GM12878 (cell line): ENCODE measurements around the gene GPR107. TPM values are rescaled to one million over a fixed set of nuclear protein-coding genes. Genes with fewer than 3 reads are reported as not detected.

Experiments
- EZH2 ChIP-seq: IDR thresholded peaks from 2 replicates; pipeline ENCODE4 v1.6.1; 2012; ENCODE audit warnings: low read depth, mild to moderate bottlenecking, control low read depth, inconsistent platforms, low read length, borderline replicate concordance; ENCODE audit not compliant: control insufficient read depth
- IKZF2 ChIP-seq, 2 experiments: fragments of 450-650 bp; IDR thresholded peaks; 2 replicates each; pipeline ENCODE4 v1.6.1; 2017; ENCODE audit warnings: mild to moderate bottlenecking in 2 of 2, moderate library complexity in 2 of 2
- KDM1A ChIP-seq: fragments of 200-600 bp; sonication (generic); IDR thresholded peaks from 2 replicates; pipeline ENCODE4 v1.6.1; 2016; ENCODE audit warnings: borderline replicate concordance
- MTA3 ChIP-seq: IDR thresholded peaks from 2 replicates; pipeline ENCODE4 v1.6.1; 2012; ENCODE audit warnings: low read length, inconsistent platforms, borderline replicate concordance
- SUZ12 ChIP-seq: fragments of 200-600 bp; sonication (generic); IDR thresholded peaks from one replicate; pipeline ENCODE4 v1.6.1; 2018; ENCODE audit warnings: antibody characterized with exemption, mild to moderate bottlenecking; ENCODE audit not compliant: unreplicated experiment
- TCF7 ChIP-seq: IDR thresholded peaks from 2 replicates; pipeline ENCODE4 v1.6.1; 2014; ENCODE audit warnings: antibody characterized with exemption, borderline replicate concordance
- WRNIP1 ChIP-seq: IDR thresholded peaks from 2 replicates; pipeline ENCODE4 v1.6.1; 2011; ENCODE audit warnings: low read depth, low read length, improper control_type of control experiment, borderline replicate concordance
- ZSCAN29 ChIP-seq: fragments of 450-650 bp; IDR thresholded peaks from 2 replicates; pipeline ENCODE4 v1.6.1; 2017; ENCODE audit warnings: mild to moderate bottlenecking, moderate library complexity
- polyA plus RNA-seq, 11 experiments: library from polyadenylated mRNA; depleted of rRNA in 4 of 11; unstranded in 6 of 11; stranded (reverse) in 5 of 11; fragments of >200 nt; fragmentation: Nextera tagmentation in 4 of 11; fragmentation: Illumina TruSeq in 1 of 11; extraction: Ambion mirVana in 4 of 11; extraction: Trizol in 1 of 11; gene quantifications; 1 replicate in 1 of 11; 2 replicates in 10 of 11; pipeline versions ENCODE4 v1.2.1 to v1.2.3, GENCODE V29; 2011 to 2016; ENCODE audit warnings: inconsistent platforms in 2 of 11, missing spikeins in 2 of 11, low read depth in 1 of 11
- total RNA-seq, 4 experiments: library from RNA; depleted of rRNA in 3 of 4; stranded (reverse); fragments of >200 nt in 3 of 4; fragmentation: Illumina TruSeq in 1 of 4; extraction: Trizol in 1 of 4; gene quantifications; 2 replicates each; pipeline versions ENCODE4 v1.2.1 to v1.2.3, GENCODE V29; 2013 to 2021
- TF ChIP-seq, protein P1 (sequence below): IDR thresholded peaks from 2 replicates; pipeline ENCODE4 v1.6.1; 2011; ENCODE audit warnings: mild to moderate bottlenecking, low read depth, low read length, moderate library complexity; ENCODE audit not compliant: insufficient replicate concordance
- TF ChIP-seq, protein P2 (sequence below): fragments of 450-650 bp; IDR thresholded peaks from 2 replicates; pipeline ENCODE4 v1.6.1; 2017; ENCODE audit warnings: mild to moderate bottlenecking, low read depth, inconsistent platforms; ENCODE audit not compliant: poor library complexity, severe bottlenecking
- TF ChIP-seq, protein P3 (sequence below): IDR thresholded peaks from 2 replicates; pipeline ENCODE4 v1.6.1; 2012; ENCODE audit warnings: low read length, inconsistent platforms
- TF ChIP-seq, protein P4 (sequence below): IDR thresholded peaks from 2 replicates; pipeline ENCODE4 v1.6.1; 2012; ENCODE audit warnings: low read depth, low read length, improper control_type of control experiment
- TF ChIP-seq, protein P5 (sequence below): fragments of 450-650 bp; IDR thresholded peaks from 2 replicates; pipeline ENCODE4 v1.6.1; 2016; ENCODE audit warnings: mild to moderate bottlenecking
- TF ChIP-seq, protein P6 (sequence below): fragments of 450-650 bp; formaldehyde crosslinking; IDR thresholded peaks from 2 replicates; pipeline ENCODE4 v1.4.0; 2022; ENCODE audit warnings: mild to moderate bottlenecking, moderate library complexity

Gene GPR107
- total and polyA plus RNA-seq, 10 of the 15 experiments (the other 5 are each of a cell fraction or from before 2014, with no cell fraction given) = 2.7 to 21.4 (median 10.6) TPM

DNA sequence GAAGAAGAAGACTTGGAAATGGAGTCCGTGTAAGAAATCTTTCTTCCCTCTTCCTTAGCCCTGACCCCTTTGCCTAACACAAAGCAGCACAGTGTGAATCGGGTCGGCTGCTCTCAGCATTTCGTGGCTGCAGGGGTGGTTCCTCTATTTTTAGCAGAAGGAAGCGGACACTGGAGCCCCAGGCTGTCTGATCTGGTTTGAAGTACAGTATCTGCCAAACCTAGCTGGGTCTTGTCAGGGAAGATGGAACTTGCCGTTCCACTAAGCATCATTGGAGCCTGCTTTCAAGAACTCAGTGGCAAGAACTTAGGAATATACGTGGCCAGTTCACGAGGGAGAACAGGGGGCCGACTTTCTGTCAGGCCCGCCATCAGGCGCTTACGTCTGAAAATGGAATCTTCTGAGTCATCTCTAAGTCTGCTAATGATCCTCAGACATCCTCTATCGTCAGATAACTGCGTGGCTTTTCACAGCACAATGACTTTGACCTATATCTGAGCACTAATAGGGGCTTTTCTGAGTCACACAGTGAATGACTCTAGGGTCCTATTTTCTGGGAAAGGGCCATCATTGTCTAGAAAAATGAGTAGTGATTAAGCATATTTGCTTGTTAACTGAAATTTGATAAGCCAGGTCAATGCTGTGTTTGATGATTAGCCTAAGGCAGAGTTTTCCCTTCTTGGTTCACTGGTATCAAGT is 75.2 kb downstream of the GPR107 start (continued):
- TF ChIP-seq, protein P1, sequence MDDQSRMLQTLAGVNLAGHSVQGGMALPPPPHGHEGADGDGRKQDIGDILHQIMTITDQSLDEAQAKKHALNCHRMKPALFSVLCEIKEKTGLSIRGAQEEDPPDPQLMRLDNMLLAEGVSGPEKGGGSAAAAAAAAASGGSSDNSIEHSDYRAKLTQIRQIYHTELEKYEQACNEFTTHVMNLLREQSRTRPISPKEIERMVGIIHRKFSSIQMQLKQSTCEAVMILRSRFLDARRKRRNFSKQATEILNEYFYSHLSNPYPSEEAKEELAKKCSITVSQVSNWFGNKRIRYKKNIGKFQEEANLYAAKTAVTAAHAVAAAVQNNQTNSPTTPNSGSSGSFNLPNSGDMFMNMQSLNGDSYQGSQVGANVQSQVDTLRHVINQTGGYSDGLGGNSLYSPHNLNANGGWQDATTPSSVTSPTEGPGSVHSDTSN = no peak
- TF ChIP-seq, protein P2, sequence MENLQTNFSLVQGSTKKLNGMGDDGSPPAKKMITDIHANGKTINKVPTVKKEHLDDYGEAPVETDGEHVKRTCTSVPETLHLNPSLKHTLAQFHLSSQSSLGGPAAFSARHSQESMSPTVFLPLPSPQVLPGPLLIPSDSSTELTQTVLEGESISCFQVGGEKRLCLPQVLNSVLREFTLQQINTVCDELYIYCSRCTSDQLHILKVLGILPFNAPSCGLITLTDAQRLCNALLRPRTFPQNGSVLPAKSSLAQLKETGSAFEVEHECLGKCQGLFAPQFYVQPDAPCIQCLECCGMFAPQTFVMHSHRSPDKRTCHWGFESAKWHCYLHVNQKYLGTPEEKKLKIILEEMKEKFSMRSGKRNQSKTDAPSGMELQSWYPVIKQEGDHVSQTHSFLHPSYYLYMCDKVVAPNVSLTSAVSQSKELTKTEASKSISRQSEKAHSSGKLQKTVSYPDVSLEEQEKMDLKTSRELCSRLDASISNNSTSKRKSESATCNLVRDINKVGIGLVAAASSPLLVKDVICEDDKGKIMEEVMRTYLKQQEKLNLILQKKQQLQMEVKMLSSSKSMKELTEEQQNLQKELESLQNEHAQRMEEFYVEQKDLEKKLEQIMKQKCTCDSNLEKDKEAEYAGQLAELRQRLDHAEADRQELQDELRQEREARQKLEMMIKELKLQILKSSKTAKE = peak; percentile 93
- TF ChIP-seq ZSCAN29 (no peak), TCF7 (no peak), MTA3 (0 out of 2 replicates have a peak, but pooled peaks have one; percentile 49), SUZ12 (no peak), WRNIP1 (no peak), IKZF2 (IDR thresholded peaks at IDR 0.05) (peak; percentile 78 to 85; a peak in 3 of 4 replicates), EZH2 (no peak), KDM1A (no peak)
- TF ChIP-seq, protein P3, sequence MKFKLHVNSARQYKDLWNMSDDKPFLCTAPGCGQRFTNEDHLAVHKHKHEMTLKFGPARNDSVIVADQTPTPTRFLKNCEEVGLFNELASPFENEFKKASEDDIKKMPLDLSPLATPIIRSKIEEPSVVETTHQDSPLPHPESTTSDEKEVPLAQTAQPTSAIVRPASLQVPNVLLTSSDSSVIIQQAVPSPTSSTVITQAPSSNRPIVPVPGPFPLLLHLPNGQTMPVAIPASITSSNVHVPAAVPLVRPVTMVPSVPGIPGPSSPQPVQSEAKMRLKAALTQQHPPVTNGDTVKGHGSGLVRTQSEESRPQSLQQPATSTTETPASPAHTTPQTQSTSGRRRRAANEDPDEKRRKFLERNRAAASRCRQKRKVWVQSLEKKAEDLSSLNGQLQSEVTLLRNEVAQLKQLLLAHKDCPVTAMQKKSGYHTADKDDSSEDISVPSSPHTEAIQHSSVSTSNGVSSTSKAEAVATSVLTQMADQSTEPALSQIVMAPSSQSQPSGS = no peak
- TF ChIP-seq, protein P4, sequence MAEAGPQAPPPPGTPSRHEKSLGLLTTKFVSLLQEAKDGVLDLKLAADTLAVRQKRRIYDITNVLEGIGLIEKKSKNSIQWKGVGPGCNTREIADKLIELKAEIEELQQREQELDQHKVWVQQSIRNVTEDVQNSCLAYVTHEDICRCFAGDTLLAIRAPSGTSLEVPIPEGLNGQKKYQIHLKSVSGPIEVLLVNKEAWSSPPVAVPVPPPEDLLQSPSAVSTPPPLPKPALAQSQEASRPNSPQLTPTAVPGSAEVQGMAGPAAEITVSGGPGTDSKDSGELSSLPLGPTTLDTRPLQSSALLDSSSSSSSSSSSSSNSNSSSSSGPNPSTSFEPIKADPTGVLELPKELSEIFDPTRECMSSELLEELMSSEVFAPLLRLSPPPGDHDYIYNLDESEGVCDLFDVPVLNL = peak; percentile 35; the same call in 1 of the 2 replicates
- TF ChIP-seq, protein P5, sequence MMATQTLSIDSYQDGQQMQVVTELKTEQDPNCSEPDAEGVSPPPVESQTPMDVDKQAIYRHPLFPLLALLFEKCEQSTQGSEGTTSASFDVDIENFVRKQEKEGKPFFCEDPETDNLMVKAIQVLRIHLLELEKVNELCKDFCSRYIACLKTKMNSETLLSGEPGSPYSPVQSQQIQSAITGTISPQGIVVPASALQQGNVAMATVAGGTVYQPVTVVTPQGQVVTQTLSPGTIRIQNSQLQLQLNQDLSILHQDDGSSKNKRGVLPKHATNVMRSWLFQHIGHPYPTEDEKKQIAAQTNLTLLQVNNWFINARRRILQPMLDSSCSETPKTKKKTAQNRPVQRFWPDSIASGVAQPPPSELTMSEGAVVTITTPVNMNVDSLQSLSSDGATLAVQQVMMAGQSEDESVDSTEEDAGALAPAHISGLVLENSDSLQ = peak; percentile 59; the same call in 1 of the 2 replicates
- TF ChIP-seq, protein P6, sequence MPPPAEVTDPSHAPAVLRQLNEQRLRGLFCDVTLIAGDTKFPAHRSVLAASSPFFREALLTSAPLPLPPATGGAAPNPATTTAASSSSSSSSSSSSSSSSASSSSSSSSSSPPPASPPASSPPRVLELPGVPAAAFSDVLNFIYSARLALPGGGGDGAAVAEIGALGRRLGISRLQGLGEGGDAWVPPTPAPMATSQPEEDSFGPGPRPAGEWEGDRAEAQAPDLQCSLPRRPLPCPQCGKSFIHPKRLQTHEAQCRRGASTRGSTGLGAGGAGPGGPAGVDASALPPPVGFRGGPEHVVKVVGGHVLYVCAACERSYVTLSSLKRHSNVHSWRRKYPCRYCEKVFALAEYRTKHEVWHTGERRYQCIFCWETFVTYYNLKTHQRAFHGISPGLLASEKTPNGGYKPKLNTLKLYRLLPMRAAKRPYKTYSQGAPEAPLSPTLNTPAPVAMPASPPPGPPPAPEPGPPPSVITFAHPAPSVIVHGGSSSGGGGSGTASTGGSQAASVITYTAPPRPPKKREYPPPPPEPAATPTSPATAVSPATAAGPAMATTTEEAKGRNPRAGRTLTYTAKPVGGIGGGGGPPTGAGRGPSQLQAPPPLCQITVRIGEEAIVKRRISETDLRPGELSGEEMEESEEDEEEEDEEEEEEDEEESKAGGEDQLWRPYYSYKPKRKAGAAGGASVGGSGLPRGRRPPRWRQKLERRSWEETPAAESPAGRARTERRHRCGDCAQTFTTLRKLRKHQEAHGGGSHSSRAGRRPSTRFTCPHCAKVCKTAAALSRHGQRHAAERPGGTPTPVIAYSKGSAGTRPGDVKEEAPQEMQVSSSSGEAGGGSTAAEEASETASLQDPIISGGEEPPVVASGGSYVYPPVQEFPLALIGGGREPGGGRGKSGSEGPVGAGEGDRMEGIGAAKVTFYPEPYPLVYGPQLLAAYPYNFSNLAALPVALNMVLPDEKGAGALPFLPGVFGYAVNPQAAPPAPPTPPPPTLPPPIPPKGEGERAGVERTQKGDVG (CRISPR knock-in tag) = no peak
